ENCODE results near the gene SYT3.

The SYT3 gene

DNA sequence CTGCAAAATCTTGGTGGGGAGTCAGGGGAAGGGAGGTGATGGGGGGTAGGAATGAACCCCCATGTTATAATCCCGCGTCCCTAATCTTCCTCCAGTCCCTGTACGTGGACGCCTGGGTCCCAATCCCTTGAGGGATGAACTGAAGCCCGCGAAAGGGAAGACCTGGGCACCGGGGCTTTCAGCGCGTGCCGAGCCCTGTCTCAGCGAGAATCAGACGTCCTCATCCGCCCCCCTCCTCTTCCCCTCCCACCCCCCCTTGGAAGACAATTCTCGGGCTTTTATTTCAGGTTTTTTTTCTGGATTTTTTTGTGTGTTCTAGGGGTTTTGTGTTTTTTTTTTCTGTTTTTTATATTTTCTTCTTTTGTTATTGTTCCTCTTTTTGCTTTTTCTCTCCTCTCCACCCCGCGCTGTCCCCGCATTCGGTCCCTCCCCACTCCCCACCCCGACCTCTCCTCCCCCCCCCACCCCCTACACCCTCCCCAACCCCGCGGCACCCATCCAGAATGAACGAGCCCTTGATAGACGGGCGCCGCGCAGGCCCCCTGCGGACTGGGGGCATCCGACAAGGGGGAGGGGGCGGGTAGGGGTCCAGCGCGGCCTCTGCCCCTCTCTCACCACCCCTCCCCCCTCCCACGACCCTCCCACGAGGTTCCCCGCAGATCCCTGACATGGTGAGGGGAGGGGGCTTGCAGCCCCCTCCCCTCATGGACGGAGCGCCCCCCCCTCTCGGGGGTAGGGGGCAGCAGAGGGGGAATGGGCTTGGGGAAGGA, 19.8 kb upstream of the SYT3 start:
- Histone ChIP-seq H3K79me2 (ENCODE audit: control insufficient read depth, insufficient read depth, low read length) (no peaks in the 10 kb centered on the region), H3K56ac (ENCODE audit: low read length) (peak overlapping the region; percentile 46), H2BK5ac (ENCODE audit: low read length) (no peak overlapping the region), H3K4me3 (ENCODE audit: low read length) (peak overlapping the region; percentile 40), H3K27ac (ENCODE audit: low read depth, low read length) (no peak overlapping the region), H3K4me1 (ENCODE audit: control insufficient read depth, low read depth, low read length) (no peaks in the 10 kb centered on the region), H3K4me2 (ENCODE audit: low read length) (peak overlapping the region; percentile 77), H2AK5ac (ENCODE audit: low read length) (no peak overlapping the region), H3K27me3 (ENCODE audit: insufficient read depth, low read length, poor library complexity) (no peaks in the 10 kb centered on the region), H3K23ac (ENCODE audit: low read length) (no peak overlapping the region), H3K4ac (ENCODE audit: low read depth, low read length) (no peak overlapping the region), H4K5ac (ENCODE audit: low read length) (no peak overlapping the region), H4K8ac (ENCODE audit: low read depth, low read length) (no peak overlapping the region), H2BK120ac (ENCODE audit: low read depth, low read length) (no peak overlapping the region), H3K79me1 (ENCODE audit: low read length) (no peaks in the 10 kb centered on the region), H3K36me3 (ENCODE audit: control insufficient read depth, insufficient read depth, low read length) (no peaks in the 10 kb centered on the region), H3K9ac (ENCODE audit: low read length) (peak overlapping the region; percentile 43), H3K18ac (ENCODE audit: low read length) (no peak overlapping the region), H2BK15ac (replicated peaks; ENCODE audit: low read depth) (no peak overlapping the region)
- no CpG with 5 or more reads among the region's 37 CpGs for WGBS (ENCODE audit: extremely low coverage, insufficient coverage, low lambda C conversion rate)
- DNase-seq, result no peak

DNA sequence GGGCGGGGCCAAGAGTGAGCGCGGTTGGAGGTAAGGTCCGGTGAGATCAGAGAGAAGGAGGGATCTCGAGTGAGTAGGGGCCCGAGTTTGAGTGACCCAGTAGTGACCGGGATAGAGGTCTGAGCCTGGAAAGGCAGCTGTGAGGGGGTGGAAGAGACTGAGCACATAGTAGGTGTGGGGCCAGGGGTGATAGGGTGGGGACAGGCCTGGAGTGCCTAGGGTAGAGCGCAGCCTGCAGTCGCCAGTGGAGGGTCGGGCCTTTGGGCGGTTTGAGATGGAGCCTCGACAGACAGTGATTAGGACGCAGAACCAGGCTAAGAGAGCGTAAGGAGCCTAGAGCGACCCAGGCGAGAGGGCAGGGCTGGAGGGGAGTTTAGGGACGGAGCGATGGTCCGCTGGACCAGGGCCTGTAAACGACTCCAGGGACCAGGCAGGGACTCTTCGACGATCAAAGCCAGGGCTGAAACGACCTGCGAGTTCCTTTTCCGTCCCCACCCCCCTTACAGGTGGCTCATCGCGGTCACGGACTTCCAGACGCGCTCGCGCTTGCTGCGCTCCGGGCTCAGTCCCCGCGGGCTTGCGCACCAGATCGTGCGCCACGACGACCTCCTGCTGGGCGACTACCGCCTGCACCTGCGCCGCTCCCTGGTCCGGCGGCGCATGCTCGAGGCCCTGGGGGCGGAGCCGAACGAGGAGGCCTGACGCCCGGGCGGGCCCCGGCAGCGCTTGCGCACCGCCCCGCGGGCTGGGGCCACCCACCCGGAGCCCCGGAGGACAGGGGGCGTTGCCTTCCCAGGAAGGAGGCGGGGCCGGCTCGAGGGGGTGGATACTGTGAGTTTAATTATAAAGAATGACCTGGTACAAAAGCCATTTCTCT, 19.0 kb upstream of the SYT3 start:
- Histone ChIP-seq H3K9ac (ENCODE audit: low read length) (peak overlapping the region; percentile 53), H3K4me2 (ENCODE audit: low read length) (peak overlapping the region; percentile 84), H3K4ac (ENCODE audit: low read depth, low read length) (no peak overlapping the region), H4K5ac (ENCODE audit: low read length) (no peak overlapping the region), H2AK5ac (ENCODE audit: low read length) (no peak overlapping the region), H3K27me3 (ENCODE audit: insufficient read depth, low read length, poor library complexity) (no peaks in the 10 kb centered on the region), H3K4me1 (ENCODE audit: control insufficient read depth, low read depth, low read length) (no peaks in the 10 kb centered on the region), H3K4me3 (ENCODE audit: low read length) (peak overlapping the region; percentile 45), H3K27ac (ENCODE audit: low read depth, low read length) (no peak overlapping the region), H2BK5ac (ENCODE audit: low read length) (no peak overlapping the region), H2BK120ac (ENCODE audit: low read depth, low read length) (no peak overlapping the region), H3K18ac (ENCODE audit: low read length) (no peak overlapping the region), H3K56ac (ENCODE audit: low read length) (peak overlapping the region; percentile 90), H3K36me3 (ENCODE audit: control insufficient read depth, insufficient read depth, low read length) (no peaks in the 10 kb centered on the region), H2BK15ac (replicated peaks; ENCODE audit: low read depth) (no peak overlapping the region), H3K23ac (ENCODE audit: low read length) (no peak overlapping the region), H4K8ac (ENCODE audit: low read depth, low read length) (no peak overlapping the region), H3K79me1 (ENCODE audit: low read length) (no peaks in the 10 kb centered on the region), H3K79me2 (ENCODE audit: control insufficient read depth, insufficient read depth, low read length) (no peaks in the 10 kb centered on the region)
- no CpG with 5 or more reads among the region's 67 CpGs for WGBS (ENCODE audit: extremely low coverage, insufficient coverage, low lambda C conversion rate)
- peak; percentile 91 for DNase-seq

DNA sequence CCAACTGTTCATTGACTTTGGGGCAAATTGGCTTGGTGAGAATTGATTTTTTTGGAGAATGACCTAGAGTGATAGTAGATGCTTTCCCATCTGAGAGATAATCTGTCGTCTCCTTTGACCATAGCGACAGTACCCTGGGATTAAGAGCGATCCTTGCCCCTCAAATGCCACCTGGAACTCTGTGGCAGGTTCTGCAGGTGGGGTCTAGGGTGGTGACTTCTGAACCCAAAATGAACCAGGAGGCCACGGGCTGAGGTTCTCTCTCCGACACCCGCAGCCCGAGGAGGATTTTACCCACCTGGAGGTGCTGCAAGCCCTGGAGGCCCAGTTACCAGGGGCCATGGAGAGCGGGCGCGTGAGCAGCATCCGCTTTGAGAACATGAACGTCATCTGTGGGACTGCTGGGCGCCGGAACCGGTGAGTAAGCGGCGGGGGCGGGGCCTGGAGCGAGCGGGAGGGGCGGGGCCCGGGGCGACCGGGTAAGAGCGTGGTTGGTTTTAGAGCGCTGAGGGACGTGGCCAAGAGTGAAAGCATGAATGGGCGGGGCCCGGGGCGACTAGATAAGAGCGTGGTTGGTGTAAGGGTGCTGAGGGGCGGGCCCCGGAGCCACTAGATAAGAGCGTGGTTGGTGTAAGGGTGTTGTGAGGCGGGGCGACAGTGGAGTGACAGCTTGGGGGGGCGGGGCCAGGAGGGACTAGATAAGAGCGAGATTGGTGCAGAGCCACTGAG, 18.2 kb upstream of the SYT3 start:
- no peak overlapping the region for H3K27ac ChIP-seq (ENCODE audit: low read depth, low read length)
- H3K4ac ChIP-seq (ENCODE audit: low read depth, low read length), result no peak overlapping the region
- peak; percentile 100 for DNase-seq
- no peaks in the 10 kb centered on the region for H3K36me3 ChIP-seq (ENCODE audit: control insufficient read depth, insufficient read depth, low read length)
- H3K23ac ChIP-seq (ENCODE audit: low read length), result no peak overlapping the region
- H3K56ac ChIP-seq (ENCODE audit: low read length), result peak overlapping the region; percentile 77
- H3K18ac ChIP-seq (ENCODE audit: low read length), result no peak overlapping the region
- H2BK15ac ChIP-seq (replicated peaks; ENCODE audit: low read depth), result no peak overlapping the region
- H3K79me1 ChIP-seq (ENCODE audit: low read length), result no peaks in the 10 kb centered on the region
- H3K4me2 ChIP-seq (ENCODE audit: low read length), result peak overlapping the region; percentile 60
- no peaks in the 10 kb centered on the region for H3K27me3 ChIP-seq (ENCODE audit: insufficient read depth, low read length, poor library complexity)
- H4K8ac ChIP-seq (ENCODE audit: low read depth, low read length), result no peak overlapping the region
- no peak overlapping the region for H2AK5ac ChIP-seq (ENCODE audit: low read length)
- H3K9ac ChIP-seq (ENCODE audit: low read length), result peak overlapping the region; percentile 72
- no peak overlapping the region for H4K5ac ChIP-seq (ENCODE audit: low read length)
- H2BK120ac ChIP-seq (ENCODE audit: low read depth, low read length), result no peak overlapping the region
- H3K4me3 ChIP-seq (ENCODE audit: low read length), result peak overlapping the region; percentile 40
- H2BK5ac ChIP-seq (ENCODE audit: low read length), result no peak overlapping the region
- no peaks in the 10 kb centered on the region for H3K79me2 ChIP-seq (ENCODE audit: control insufficient read depth, insufficient read depth, low read length)
- no CpG with 5 or more reads among the region's 38 CpGs for WGBS (ENCODE audit: extremely low coverage, insufficient coverage, low lambda C conversion rate)
- H3K4me1 ChIP-seq (ENCODE audit: control insufficient read depth, low read depth, low read length), result no peaks in the 10 kb centered on the region

DNA sequence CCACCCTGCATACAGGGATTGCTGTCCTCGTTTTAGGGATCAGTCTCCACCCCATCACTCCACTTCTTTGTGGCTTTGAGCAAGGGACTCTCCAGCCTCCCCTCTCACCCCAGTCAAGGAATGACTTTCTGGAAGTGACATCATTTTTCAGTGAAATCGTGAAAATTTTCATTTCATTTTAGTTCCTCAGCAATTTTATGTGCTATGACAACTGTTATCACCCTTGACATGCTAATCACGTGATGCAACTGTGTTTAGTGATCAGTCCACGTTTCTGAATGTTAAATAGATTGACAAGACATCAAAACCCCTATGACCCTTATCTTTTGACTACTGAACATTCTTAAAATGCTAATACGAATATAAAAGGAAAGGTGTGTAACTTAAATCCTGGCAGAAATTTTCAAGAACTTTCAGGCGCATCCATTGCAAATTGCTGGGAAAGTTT, 17.6 kb upstream of the SYT3 start:
- no peak for DNase-seq
- H2BK5ac ChIP-seq (ENCODE audit: low read length), result no peak overlapping the region
- H4K8ac ChIP-seq (ENCODE audit: low read depth, low read length), result no peak overlapping the region
- H3K56ac ChIP-seq (ENCODE audit: low read length), result peak overlapping the region; percentile 77
- H3K27me3 ChIP-seq (ENCODE audit: insufficient read depth, low read length, poor library complexity), result no peaks in the 10 kb centered on the region
- no peak overlapping the region for H3K23ac ChIP-seq (ENCODE audit: low read length)
- WGBS (ENCODE audit: extremely low coverage, insufficient coverage, low lambda C conversion rate), result no CpG with 5 or more reads among the region's 6 CpGs
- H2AK5ac ChIP-seq (ENCODE audit: low read length), result no peak overlapping the region
- H3K4me1 ChIP-seq (ENCODE audit: control insufficient read depth, low read depth, low read length), result no peaks in the 10 kb centered on the region
- no peaks in the 10 kb centered on the region for H3K36me3 ChIP-seq (ENCODE audit: control insufficient read depth, insufficient read depth, low read length)
- H3K4me3 ChIP-seq (ENCODE audit: low read length), result no peak overlapping the region
- H4K5ac ChIP-seq (ENCODE audit: low read length), result no peak overlapping the region
- no peak overlapping the region for H3K4me2 ChIP-seq (ENCODE audit: low read length)
- H3K27ac ChIP-seq (ENCODE audit: low read depth, low read length), result no peak overlapping the region
- no peak overlapping the region for H2BK120ac ChIP-seq (ENCODE audit: low read depth, low read length)
- H3K9ac ChIP-seq (ENCODE audit: low read length), result no peak overlapping the region
- no peak overlapping the region for H2BK15ac ChIP-seq (replicated peaks; ENCODE audit: low read depth)
- no peaks in the 10 kb centered on the region for H3K79me2 ChIP-seq (ENCODE audit: control insufficient read depth, insufficient read depth, low read length)
- no peaks in the 10 kb centered on the region for H3K79me1 ChIP-seq (ENCODE audit: low read length)
- no peak overlapping the region for H3K4ac ChIP-seq (ENCODE audit: low read depth, low read length)
- H3K18ac ChIP-seq (ENCODE audit: low read length), result no peak overlapping the region

DNA sequence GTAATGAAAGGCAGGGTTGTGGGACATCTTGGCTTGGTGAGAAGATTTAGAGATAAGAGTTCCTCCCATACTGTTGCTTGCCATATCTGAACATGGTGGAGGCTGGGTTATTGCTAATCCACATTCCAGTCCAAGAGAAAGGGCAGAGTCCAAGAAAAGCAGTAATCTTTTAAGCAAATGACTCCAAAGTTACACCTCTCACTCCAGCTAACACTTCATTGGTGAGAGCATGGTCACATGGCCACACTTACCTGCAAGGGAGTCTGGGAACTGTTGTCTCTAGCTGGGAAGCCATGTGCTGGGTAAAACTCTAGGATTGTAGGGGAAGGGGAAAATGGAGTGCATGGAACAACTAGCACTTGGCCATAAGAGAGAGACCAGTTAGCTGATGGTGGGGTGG, 15.2 kb upstream of the SYT3 start:
- H3K4me3 ChIP-seq (ENCODE audit: low read length), result no peak overlapping the region
- H3K9ac ChIP-seq (ENCODE audit: low read length), result no peak overlapping the region
- H3K4me2 ChIP-seq (ENCODE audit: low read length), result no peak overlapping the region
- H3K79me2 ChIP-seq (ENCODE audit: control insufficient read depth, insufficient read depth, low read length), result no peaks in the 10 kb centered on the region
- no peaks in the 10 kb centered on the region for H3K79me1 ChIP-seq (ENCODE audit: low read length)
- H3K36me3 ChIP-seq (ENCODE audit: control insufficient read depth, insufficient read depth, low read length), result no peaks in the 10 kb centered on the region
- H3K18ac ChIP-seq (ENCODE audit: low read length), result no peak overlapping the region
- H4K5ac ChIP-seq (ENCODE audit: low read length), result no peak overlapping the region
- no peak overlapping the region for H3K27ac ChIP-seq (ENCODE audit: low read depth, low read length)
- H3K4ac ChIP-seq (ENCODE audit: low read depth, low read length), result no peak overlapping the region
- no peak overlapping the region for H4K8ac ChIP-seq (ENCODE audit: low read depth, low read length)
- DNase-seq, result no peak
- H3K56ac ChIP-seq (ENCODE audit: low read length), result no peak overlapping the region
- no peak overlapping the region for H2BK15ac ChIP-seq (replicated peaks; ENCODE audit: low read depth)
- H2AK5ac ChIP-seq (ENCODE audit: low read length), result no peak overlapping the region
- H3K4me1 ChIP-seq (ENCODE audit: control insufficient read depth, low read depth, low read length), result no peaks in the 10 kb centered on the region
- no peak overlapping the region for H2BK120ac ChIP-seq (ENCODE audit: low read depth, low read length)
- H3K23ac ChIP-seq (ENCODE audit: low read length), result no peak overlapping the region
- H3K27me3 ChIP-seq (ENCODE audit: insufficient read depth, low read length, poor library complexity), result no peaks in the 10 kb centered on the region
- no peak overlapping the region for H2BK5ac ChIP-seq (ENCODE audit: low read length)

All from mesendoderm (in vitro differentiated cells).